Stimulated activated CD8-positive, alpha-beta memory T cell treated with anti-CD3 and anti-CD28 coated beads, Interleukin-7, amount 100 ng/mL, for 1 hour (primary cell): Measurements from ENCODE around the gene ZSCAN1.

ENCODE experiments used
- DNase-seq, 2 donors: peaks; one replicate each; pipeline ENCODE4 v3.0.0-alpha.2; 2020; ENCODE audit warnings: low read depth in 2 of 2

ZSCAN1 gene

DNA sequence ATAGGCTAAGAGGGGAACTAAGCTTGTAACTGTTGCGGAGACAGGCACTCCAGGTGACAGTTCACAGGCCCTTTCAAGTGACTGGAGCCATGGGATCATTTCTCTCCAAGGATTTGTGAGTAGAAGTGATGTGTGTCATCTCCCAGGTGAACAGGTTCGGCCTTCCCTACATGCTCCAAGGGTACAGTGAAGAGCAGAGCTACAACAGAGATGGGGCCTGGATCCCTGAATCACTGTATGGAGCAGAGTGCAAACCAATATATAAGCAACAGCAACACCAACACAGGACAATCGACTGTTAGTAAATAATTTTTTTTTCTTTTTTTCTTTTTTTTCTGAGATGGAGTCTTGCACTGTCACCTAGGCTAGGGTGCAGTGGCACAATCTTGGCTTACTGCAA is 49.2 kb downstream of the ZSCAN1 start:
- no peak for DNase-seq

DNA sequence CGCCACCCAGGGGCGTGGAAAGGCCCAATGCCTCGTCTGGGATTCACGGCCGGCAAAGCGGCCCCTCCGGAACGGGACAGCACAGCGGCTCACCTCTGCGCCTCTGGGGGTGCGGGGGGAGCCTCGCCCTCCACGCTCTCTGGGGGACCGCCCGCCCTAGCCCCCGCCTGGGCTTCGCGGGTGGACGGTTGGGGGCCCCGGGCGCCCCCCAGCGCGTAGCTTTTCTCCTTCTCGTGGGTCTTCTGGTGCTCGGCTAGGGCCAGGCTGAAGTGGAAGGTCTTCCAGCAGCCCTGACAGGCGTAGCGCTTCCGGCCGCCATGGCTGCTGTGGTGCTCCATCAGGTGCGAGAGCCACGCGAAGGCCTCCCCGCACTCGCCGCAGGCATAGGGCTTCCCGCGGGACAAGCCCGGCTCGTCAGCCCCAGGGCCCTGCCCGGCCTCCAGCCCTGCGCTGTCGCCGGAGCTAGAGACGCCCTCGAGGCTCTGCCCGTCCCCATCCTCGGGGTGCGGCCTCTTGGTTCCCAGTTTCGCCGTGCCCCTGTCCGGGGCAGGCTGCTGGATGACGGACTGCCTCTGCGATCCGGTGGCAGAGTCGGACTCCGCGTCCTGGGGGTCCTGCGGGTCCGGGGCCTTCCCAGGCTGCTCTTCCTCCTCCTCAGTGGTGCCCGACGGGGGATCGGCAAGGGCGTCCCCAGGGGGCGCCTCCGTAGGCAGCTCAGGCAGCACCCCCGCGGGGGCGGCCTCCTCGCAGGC is 50.9 kb downstream of the ZSCAN1 start:
- no peak for DNase-seq

DNA sequence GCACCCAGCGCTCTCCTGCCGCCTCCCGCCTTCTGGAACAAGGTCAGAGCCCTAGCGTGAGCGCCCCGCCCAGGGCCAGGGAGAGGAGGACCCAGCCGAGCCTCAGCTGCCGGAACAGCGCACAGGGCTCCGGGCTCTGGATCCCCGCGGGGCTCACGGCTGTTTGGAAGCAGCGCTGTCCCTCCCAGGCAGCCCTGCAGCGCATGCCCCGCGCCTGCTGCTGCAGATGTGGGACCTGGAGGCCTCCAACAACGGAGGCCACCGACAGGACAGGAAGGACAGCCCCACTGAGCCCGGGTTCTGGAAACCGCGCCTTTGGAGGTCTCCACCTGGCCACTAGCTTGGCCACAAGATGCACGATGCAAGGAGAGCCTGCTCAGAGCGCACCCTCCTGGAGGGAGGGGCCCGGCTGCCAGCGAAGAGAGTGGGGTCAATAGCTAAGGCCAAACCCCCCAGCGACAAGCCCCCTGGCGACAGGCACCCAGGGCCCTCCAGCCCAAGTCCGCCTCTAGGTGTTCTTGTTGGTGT is 51.6 kb downstream of the ZSCAN1 start:
- no peak for DNase-seq

DNA sequence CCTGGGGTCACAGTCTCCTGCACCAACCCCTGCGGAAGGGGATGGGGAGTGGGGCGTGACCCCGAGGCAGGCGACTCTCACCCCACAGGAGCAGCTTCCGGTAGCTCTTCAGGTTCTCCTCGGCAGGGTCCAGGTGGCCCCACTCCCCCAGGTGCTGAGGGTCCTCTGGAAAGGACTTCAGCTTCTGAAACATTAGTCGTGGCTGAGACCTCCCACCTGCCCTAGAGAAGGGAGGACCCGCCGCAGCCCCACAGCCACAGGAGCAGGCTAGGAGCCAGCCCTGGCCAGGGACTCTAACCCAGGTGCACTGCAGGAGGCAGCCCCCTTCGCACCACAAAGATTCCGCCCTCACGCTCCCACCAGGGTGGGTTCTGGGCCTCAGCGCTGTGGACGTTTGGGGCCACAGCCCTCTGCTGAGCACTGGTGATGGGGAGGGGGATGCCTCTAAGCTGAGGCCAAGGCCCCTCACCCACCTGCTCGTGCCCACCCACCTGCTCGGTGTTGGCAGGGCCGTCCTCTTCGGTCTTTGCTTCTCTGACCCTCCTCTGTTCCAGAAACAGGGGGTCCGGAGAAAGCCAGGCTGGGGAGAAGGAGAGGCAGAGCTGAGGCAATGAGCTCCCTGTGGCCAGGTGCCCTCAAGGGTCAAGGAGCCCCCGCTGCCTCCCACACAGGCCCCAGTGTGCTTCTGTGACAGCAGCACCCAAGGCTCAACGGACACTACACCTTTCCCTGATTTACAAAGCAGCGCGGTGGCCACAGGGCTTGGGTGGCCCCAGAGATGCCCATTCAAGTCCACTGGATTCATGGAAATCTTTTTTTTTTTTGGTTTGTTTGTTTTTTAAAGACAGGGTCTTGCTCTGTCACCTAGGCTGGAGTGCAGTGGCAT is 53.2 kb downstream of the ZSCAN1 start:
- DNase-seq: no peak

DNA sequence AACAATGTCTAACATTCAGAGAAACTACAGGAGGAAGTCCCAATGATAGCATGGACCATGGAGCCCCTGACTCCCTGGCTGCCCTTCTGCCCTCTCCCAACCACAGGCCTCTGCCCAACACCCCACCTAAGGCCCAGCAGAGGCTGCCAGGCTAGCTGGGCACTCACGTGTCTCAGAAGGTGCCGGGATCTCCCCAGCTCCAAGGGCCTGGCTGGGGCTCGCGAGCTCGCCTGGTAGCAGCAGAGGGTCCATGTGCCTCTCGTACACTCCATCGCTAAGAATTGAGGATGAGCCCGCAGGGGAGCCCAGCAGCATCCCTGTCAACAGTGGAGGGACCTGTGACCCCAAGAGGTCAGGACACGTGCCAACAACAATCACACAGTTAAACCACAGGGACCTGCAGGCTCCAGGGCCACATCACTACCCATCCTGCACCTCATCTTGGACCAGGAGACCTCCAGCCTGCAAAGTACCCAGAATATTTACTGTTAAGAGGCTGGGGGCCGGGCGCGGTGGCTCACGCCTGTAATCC is 54.8 kb downstream of the ZSCAN1 start:
- DNase-seq: no peak

DNA sequence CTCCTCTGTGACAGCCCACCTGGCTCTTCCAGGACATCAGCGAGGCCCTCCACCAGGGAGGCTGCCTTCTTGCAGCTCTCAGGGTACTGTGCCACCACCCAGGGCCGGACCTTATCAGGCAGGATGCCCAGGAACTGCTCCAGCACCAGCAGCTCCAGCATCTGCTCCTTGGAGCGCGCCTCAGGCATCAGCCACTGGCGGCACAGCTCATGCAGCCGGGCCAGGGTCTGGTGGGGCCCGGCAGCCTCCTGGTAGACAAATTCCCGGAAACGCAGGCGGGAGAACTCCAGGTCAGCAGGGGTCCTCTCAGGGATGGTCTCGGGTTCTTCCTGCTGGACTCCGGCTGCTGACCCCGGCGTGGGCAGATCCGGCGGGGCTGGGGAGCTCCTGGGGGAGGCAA is 56.0 kb downstream of the ZSCAN1 start:
- DNase-seq: no peak

DNA sequence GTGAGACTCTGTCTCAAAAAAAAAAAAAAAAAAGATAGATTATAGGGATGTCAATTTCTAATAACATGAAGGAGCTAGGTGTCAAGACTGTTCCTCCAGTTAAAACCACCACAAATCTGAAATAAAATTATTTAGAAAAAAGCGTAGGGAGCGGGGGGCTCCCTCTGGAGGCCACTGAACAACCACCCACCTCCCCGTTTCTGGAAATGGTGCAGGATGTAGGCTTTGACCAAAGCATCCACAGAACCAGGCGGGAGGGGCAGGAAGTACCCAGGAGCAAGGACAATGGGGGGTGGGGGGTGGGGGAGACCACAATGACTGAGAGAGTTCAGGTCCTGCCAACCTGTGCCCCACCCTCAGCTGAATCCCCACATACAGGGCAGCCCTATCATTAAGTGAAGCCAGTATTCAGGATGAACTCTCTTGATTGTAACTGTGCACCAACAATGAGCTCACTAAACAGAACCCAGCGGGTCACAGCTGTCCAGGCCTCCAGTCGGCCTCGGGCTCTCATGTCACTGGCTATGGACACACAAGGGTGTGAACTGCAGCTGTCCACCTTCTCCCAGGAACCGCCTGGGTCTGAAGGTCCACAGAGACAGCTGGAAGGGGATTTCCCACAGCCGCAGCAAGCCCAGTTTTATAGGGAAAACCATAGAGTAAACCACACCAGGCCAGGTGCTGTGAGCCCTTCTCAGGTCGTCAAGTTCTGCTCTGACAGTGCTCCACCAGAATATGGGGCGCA is 57.6 kb downstream of the ZSCAN1 start:
- no peak for DNase-seq

DNA sequence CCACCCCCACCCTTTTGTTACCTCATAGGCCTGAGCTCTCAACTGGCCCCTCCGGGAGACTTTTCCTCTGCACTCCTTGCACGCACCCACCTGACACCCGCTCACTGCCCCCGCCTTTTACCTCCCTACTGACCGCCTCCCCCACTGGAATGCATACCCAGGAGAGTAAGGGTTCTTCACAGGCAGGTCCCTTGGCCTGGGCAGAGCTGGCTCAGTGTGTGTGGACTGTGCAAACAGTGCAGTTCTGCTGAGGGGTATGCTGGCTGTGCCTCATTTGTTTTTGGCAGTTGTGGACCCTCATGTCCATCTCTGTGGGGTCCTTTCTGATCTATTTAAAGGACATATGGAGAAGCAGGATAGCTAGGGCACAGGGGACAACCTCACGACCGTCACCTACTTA is 59.2 kb downstream of the ZSCAN1 start:
- DNase-seq: no peak

DNA sequence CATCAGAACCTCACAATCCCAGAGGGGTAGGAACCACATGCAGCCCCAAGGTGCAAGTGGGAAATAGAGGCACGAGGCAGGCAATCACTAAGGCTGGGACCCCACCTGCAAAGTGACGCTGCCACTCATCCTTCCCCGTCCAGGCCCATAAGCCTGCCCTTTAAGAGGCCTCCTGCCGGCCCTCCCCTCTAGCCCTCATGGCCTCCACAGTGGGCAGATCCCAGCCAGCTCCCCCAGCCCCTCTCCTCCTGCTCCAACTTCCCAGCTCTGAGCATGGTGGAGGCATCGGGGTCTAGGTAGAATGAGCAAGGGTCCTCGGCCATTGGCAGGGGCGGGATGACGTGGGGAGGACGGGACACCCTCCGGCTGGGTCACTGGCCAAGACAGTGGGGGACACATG is 61.5 kb downstream of the ZSCAN1 start:
- DNase-seq: no peak

DNA sequence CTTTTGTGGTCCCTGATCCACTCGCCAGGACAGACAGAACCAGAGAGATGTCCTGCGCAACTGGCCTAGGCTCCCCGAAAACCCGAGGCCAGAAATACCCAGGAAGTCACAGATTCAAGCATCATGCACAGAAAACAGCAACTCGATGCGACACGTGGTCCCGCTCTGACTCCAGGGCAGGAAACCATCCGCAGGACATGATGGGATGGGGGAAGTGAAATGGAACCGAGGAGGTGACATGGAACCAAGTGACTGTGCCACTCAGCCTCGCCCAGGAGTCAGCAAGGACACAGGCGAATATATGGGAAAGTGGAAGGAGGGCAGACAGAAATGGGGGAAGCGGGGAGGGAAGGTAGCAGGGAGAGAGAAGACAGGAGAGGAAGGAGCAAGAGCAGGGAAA is 63.1 kb downstream of the ZSCAN1 start:
- DNase-seq: no peak

DNA sequence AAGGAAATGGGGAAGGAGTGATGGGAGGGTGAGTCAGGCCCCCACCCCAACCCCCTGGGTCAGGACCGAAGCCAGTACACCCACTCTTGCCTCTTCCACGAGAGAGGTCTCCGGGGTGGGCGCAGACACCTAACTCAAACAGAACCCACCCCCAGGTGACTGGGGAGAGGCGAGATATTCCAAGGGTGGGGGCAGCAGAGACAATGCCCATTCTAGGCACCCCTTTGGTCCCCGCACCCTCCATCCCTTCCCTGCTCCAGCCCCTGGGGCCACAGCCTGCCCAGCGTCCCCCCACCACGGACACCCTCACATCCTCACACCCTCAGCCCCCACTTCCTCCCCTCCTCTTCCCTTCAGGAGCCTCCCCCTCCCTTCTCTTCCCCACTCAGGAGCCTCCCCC is 63.5 kb downstream of the ZSCAN1 start:
- DNase-seq: no peak

DNA sequence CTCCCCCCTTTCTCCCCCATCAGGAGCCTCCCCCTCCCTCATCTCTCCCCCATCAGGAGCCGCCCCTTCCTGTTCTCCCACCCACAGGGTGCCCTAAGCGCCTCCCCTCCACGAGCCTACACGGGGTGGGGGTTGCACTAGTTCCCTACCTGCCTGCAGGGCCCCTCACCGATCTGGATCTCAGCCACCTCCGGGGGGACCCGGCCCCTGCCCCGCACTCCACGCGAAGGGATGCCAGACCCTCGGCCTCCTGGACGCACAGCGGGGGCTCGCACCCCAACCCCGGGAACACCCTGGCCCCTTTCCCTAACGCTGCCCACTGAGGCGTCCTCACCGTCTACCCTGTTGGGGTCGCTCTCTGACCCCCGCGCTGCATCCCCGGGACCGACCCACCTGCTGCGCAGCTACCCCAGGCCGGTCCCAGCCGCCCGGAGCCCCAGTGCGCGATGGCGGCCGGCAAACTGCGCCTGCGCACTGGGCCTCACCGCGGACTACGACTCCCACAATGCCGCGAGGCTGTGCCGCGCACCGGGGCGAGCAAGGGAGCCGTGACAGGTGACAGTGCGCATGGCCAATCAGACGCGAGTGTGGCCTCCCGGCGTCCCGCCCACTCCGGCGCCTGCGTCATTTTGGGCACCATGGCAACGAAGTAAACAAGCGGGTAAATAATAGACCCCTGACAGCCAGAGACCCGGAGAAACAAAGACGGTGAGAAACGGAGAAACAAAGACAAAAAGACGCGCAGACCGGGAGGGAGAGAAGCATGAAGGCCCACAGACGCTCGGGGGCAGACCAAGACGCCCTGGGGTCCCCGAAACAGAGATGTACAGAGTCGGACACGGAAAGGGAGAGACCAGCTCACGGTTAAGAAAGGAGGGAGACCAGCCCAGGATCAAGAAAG is 64.2 kb downstream of the ZSCAN1 start, which contains the start of gene ZSCAN18:
Gene ZSCAN18, minus strand, starts transcription at position 451 of the 901 bp plus-strand sequence. CDS start 7,964 bp downstream, outside the sequence.
- DNase-seq: peak; percentile 94 to 95

DNA sequence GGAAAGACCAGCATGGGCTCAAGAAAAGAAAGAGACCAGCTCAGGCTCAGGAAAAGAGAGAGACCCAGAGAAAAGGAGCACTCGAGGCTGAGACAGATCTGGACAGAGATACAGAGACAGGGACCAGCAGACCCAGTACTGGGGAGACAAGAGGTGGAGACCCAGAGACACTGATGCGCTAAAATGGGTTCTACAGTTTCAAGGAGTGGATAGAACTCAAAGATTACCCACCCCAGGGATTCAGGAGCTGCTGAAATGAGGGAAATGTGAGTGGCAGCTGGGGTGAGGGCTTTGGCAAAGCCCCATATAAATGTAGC is 64.8 kb downstream of the ZSCAN1 start:
- no peak for DNase-seq
